SK-N-SH (cell line): Measurements from ENCODE around the gene NSDHL. TPM values are rescaled to one million over a fixed set of nuclear protein-coding genes. Genes with fewer than 3 reads are reported as not detected.

Experiments used
- CTCF ChIA-PET: fragments of 300-600, 350-600 bp; formaldehyde crosslinking; extraction: SDS; loops from one replicate; lab custom pipeline; 2021; lab: Yijun Ruan, JAX
- POLR2A ChIA-PET: fragments of 350-600 bp; sonication (Branson Sonifier 250); formaldehyde crosslinking; extraction: SDS; loops from one replicate; lab custom pipeline; 2020; ENCODE audit warnings: antibody characterized with exemption, inconsistent platforms; lab: Yijun Ruan, JAX
- DNase-seq: peaks from one replicate; pipeline ENCODE4 v3.0.0; 2012
- H2AFZ ChIP-seq: fragments of 200-600 bp; sonication (generic); 2 replicates; pipeline ENCODE4 v1.8.1; 2016; ENCODE audit warnings: antibody characterized with exemption, mild to moderate bottlenecking, low read depth
- H3F3A ChIP-seq: fragments of 200-600 bp; sonication (generic); replicated peaks from 2 replicates; pipeline ENCODE3; 2016; ENCODE audit warnings: antibody characterized with exemption, mild to moderate bottlenecking; ENCODE audit not compliant: insufficient read depth
- H3K27ac ChIP-seq, 2 experiments: fragments of 200-500 bp in 1 of 2; fragments of 200-600 bp in 1 of 2; sonication (Bioruptor generic) in 1 of 2; sonication (generic), shearing (Covaris generic) in 1 of 2; 2 replicates each; pipeline versions ENCODE4 v1.5.1 to v1.6.1; 2014 to 2016; ENCODE audit warnings: low read depth in 2 of 2, inconsistent platforms in 1 of 2, low read length in 1 of 2, mild to moderate bottlenecking in 1 of 2, mixed read lengths in 1 of 2
- H3K27me3 ChIP-seq: fragments of 200-600 bp; sonication (generic), shearing (Covaris generic); 2 replicates; pipeline ENCODE4 v1.6.1; 2016; ENCODE audit warnings: mixed run types; ENCODE audit not compliant: insufficient read depth
- H3K36me3 ChIP-seq, 2 experiments: fragments of 200-500 bp in 1 of 2; fragments of 200-600 bp in 1 of 2; sonication (Bioruptor generic) in 1 of 2; sonication (generic) in 1 of 2; replicated peaks in 1 of 2; 2 replicates each; pipeline versions ENCODE3 to v1.5.1; 2014 to 2016; ENCODE audit warnings: low read length in 1 of 2, mild to moderate bottlenecking in 1 of 2; ENCODE audit not compliant: insufficient read depth in 2 of 2, control insufficient read depth in 1 of 2
- H3K4me1 ChIP-seq, 2 experiments: fragments of 200-500 bp in 1 of 2; fragments of 200-600 bp in 1 of 2; sonication (Bioruptor generic) in 1 of 2; sonication (generic), shearing (Covaris generic) in 1 of 2; 2 replicates each; pipeline versions ENCODE4 v1.5.1 to v1.6.1; 2014 to 2016; ENCODE audit warnings: low read depth in 1 of 2, low read length in 1 of 2, mixed run types in 1 of 2; ENCODE audit not compliant: insufficient read depth in 2 of 2, control insufficient read depth in 1 of 2
- H3K4me2 ChIP-seq: fragments of 200-600 bp; sonication (generic), shearing (Covaris generic); 2 replicates; pipeline ENCODE4 v1.6.1; 2017; ENCODE audit warnings: mixed run types
- H3K4me3 ChIP-seq, 2 experiments: fragments of 200-500 bp in 1 of 2; fragments of 200-600 bp in 1 of 2; sonication (Bioruptor generic) in 1 of 2; sonication (generic), shearing (Covaris generic) in 1 of 2; 2 replicates each; pipeline versions ENCODE4 v1.5.1 to v1.8.1; 2014 to 2016; ENCODE audit warnings: low read depth in 2 of 2, inconsistent platforms in 1 of 2, low read length in 1 of 2, mild to moderate bottlenecking in 1 of 2, mixed read lengths in 1 of 2, moderate library complexity in 1 of 2
- H3K79me2 ChIP-seq: fragments of 200-600 bp; sonication (generic); 2 replicates; pipeline ENCODE4 v1.8.1; 2017; ENCODE audit warnings: mild to moderate bottlenecking; ENCODE audit not compliant: insufficient read depth
- H3K9ac ChIP-seq: fragments of 200-600 bp; sonication (generic); 2 replicates; pipeline ENCODE4 v1.6.1; 2017; ENCODE audit warnings: mixed run types
- H3K9me2 ChIP-seq: fragments of 200-600 bp; sonication (generic); 2 replicates; pipeline ENCODE4 v1.6.1; 2017; ENCODE audit warnings: mixed run types
- H3K9me3 ChIP-seq: fragments of 200-600 bp; sonication (generic); 2 replicates; pipeline ENCODE4 v1.6.1; 2017; ENCODE audit warnings: mixed run types, mild to moderate bottlenecking, moderate library complexity
- H4K20me1 ChIP-seq: fragments of 200-600 bp; sonication (generic); 2 replicates; pipeline ENCODE4 v1.6.1; 2017; ENCODE audit warnings: mild to moderate bottlenecking, mixed run types; ENCODE audit not compliant: insufficient read depth
- ELF1 ChIP-seq: IDR thresholded peaks from 2 replicates; pipeline ENCODE4 v1.4.0; 2012
- FOXJ3 ChIP-seq: sonication (generic); formaldehyde crosslinking; IDR thresholded peaks from 2 replicates; pipeline ENCODE4 v1.5.1; 2020; ENCODE audit warnings: mild to moderate bottlenecking, missing genetic modification reagents
- GABPA ChIP-seq: IDR thresholded peaks from 2 replicates; pipeline ENCODE4 v1.4.0; 2012; ENCODE audit warnings: low read depth, mild to moderate bottlenecking
- MEF2A ChIP-seq: IDR thresholded peaks from 2 replicates; pipeline ENCODE4 v1.4.0; 2012; ENCODE audit warnings: low read depth, borderline replicate concordance
- MXI1 ChIP-seq: IDR thresholded peaks from 2 replicates; pipeline ENCODE4 v1.6.1; 2012; ENCODE audit warnings: mild to moderate bottlenecking, low read depth, low read length, improper control_type of control experiment
- NFIC ChIP-seq: IDR thresholded peaks from 2 replicates; pipeline ENCODE4 v1.4.0; 2012; ENCODE audit warnings: borderline replicate concordance
- NRF1 ChIP-seq: IDR thresholded peaks from 2 replicates; pipeline ENCODE4 v1.6.1; 2012; ENCODE audit warnings: low read depth, mild to moderate bottlenecking, low read length
- POLR2AphosphoS5 ChIP-seq: IDR thresholded peaks from 2 replicates; pipeline ENCODE4 v1.6.1; 2012; ENCODE audit warnings: low read depth, low read length
- SIN3A ChIP-seq: IDR thresholded peaks from 2 replicates; pipeline ENCODE4 v1.6.1; 2012; ENCODE audit warnings: low read depth, mild to moderate bottlenecking, low read length, moderate library complexity, borderline replicate concordance
- SMC3 ChIP-seq: IDR thresholded peaks from 2 replicates; pipeline ENCODE4 v1.6.1; 2012; ENCODE audit warnings: low read depth, low read length, improper control_type of control experiment
- TAF1 ChIP-seq: IDR thresholded peaks from 2 replicates; pipeline ENCODE4 v1.6.1; 2012; ENCODE audit warnings: low read depth, mild to moderate bottlenecking, low read length, moderate library complexity, borderline replicate concordance
- TCF12 ChIP-seq: IDR thresholded peaks from 2 replicates; pipeline ENCODE4 v1.4.0; 2012
- WGBS: methylation state at CpG from one replicate; pipeline ENCODE4 v1.1.6; 2017; ENCODE audit warnings: low lambda C conversion rate; 5-methylcytosine and 5-hydroxymethylcytosine counted together
- polyA plus RNA-seq, 3 experiments: library from polyadenylated mRNA; depleted of rRNA; stranded (reverse); fragments of >200 nt; gene quantifications; 2 replicates each; pipeline ENCODE4 v1.2.3, GENCODE V29; 2012
- TF ChIP-seq, protein P1 (sequence below): fragments of 200-600 bp; sonication (generic); IDR thresholded peaks from 2 replicates; pipeline ENCODE4 v1.6.1; 2017; ENCODE audit warnings: antibody characterized with exemption, mild to moderate bottlenecking, moderate library complexity
- TF ChIP-seq, protein P2 (sequence below): IDR thresholded peaks from 2 replicates; pipeline ENCODE4 v1.4.0; 2012; ENCODE audit warnings: low read depth
- TF ChIP-seq, protein P3 (sequence below): IDR thresholded peaks from 2 replicates; pipeline ENCODE4 v1.6.1; 2012; ENCODE audit warnings: mild to moderate bottlenecking, low read depth, low read length, moderate library complexity

The NSDHL gene
- polyA plus RNA-seq, 1 of the 3 experiments (the other 2 are of a cell fraction), result 24.8 TPM

- Histone ChIP-seq H3K4me2 (no peak overlapping the region), H4K20me1 (no peaks in the 10 kb centered on the region), H3F3A (no peaks in the 10 kb centered on the region), H3K9ac (no peak overlapping the region), H3K36me3 (peaks cover 6 to 68% of the 10 kb centered on the region in 2 experiments), H3K79me2 (no peaks in the 10 kb centered on the region), H3K9me3 (no peaks in the 10 kb centered on the region), H3K4me3 (no peak overlapping the region), H2AFZ (no peak overlapping the region), H3K27ac (no peak overlapping the region), H3K9me2 (no peaks in the 10 kb centered on the region), H3K4me1 (no peaks in the 10 kb centered on the region), H3K27me3 (no peaks in the 10 kb centered on the region)
- 93% methylated on average over 5 of the region's 5 CpGs for WGBS
- ChIA-PET CTCF (no interaction called here), POLR2A (no interaction called here)
- TF ChIP-seq SIN3A (no peak), GABPA (no peak), SMC3 (no peak), TAF1 (no peak), MXI1 (no peak), ELF1 (no peak), FOXJ3 (no peak), NRF1 (no peak), POLR2AphosphoS5 (no peak), TCF12 (no peak), MEF2A (no peak), NFIC (no peak)
- TF ChIP-seq, protein P1, sequence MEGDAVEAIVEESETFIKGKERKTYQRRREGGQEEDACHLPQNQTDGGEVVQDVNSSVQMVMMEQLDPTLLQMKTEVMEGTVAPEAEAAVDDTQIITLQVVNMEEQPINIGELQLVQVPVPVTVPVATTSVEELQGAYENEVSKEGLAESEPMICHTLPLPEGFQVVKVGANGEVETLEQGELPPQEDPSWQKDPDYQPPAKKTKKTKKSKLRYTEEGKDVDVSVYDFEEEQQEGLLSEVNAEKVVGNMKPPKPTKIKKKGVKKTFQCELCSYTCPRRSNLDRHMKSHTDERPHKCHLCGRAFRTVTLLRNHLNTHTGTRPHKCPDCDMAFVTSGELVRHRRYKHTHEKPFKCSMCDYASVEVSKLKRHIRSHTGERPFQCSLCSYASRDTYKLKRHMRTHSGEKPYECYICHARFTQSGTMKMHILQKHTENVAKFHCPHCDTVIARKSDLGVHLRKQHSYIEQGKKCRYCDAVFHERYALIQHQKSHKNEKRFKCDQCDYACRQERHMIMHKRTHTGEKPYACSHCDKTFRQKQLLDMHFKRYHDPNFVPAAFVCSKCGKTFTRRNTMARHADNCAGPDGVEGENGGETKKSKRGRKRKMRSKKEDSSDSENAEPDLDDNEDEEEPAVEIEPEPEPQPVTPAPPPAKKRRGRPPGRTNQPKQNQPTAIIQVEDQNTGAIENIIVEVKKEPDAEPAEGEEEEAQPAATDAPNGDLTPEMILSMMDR, result no peak
- TF ChIP-seq, protein P2, sequence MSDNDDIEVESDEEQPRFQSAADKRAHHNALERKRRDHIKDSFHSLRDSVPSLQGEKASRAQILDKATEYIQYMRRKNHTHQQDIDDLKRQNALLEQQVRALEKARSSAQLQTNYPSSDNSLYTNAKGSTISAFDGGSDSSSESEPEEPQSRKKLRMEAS, result no peak
- TF ChIP-seq, protein P3, sequence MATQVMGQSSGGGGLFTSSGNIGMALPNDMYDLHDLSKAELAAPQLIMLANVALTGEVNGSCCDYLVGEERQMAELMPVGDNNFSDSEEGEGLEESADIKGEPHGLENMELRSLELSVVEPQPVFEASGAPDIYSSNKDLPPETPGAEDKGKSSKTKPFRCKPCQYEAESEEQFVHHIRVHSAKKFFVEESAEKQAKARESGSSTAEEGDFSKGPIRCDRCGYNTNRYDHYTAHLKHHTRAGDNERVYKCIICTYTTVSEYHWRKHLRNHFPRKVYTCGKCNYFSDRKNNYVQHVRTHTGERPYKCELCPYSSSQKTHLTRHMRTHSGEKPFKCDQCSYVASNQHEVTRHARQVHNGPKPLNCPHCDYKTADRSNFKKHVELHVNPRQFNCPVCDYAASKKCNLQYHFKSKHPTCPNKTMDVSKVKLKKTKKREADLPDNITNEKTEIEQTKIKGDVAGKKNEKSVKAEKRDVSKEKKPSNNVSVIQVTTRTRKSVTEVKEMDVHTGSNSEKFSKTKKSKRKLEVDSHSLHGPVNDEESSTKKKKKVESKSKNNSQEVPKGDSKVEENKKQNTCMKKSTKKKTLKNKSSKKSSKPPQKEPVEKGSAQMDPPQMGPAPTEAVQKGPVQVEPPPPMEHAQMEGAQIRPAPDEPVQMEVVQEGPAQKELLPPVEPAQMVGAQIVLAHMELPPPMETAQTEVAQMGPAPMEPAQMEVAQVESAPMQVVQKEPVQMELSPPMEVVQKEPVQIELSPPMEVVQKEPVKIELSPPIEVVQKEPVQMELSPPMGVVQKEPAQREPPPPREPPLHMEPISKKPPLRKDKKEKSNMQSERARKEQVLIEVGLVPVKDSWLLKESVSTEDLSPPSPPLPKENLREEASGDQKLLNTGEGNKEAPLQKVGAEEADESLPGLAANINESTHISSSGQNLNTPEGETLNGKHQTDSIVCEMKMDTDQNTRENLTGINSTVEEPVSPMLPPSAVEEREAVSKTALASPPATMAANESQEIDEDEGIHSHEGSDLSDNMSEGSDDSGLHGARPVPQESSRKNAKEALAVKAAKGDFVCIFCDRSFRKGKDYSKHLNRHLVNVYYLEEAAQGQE, result no peak
- DNase-seq, result no peak
Measured at GRCh38 chrX:152866386-152866785, 35.5 kb downstream of the NSDHL start.
